Uterus (tissue), 2 donors: ENCODE data around the gene CIBAR2.

ENCODE experiments used
- POLR2A ChIP-seq, 2 donors: fragments of 450-650 bp; IDR thresholded peaks; one replicate each; pipeline ENCODE4 v1.6.1; 2016; ENCODE audit warnings: antibody characterized with exemption in 2 of 2, mild to moderate bottlenecking in 1 of 2, moderate library complexity in 1 of 2
- TF ChIP-seq, protein P1 (sequence below), 4 experiments: fragments of 200-600 bp in 2 of 4; fragments of 450-650 bp in 2 of 4; sonication (generic) in 2 of 4; IDR thresholded peaks; one replicate each; pipeline ENCODE4 v1.5.1; 2016 to 2019; ENCODE audit warnings: antibody characterized with exemption in 4 of 4, mild to moderate bottlenecking in 2 of 4, moderate library complexity in 1 of 4

- TF ChIP-seq, protein P1, sequence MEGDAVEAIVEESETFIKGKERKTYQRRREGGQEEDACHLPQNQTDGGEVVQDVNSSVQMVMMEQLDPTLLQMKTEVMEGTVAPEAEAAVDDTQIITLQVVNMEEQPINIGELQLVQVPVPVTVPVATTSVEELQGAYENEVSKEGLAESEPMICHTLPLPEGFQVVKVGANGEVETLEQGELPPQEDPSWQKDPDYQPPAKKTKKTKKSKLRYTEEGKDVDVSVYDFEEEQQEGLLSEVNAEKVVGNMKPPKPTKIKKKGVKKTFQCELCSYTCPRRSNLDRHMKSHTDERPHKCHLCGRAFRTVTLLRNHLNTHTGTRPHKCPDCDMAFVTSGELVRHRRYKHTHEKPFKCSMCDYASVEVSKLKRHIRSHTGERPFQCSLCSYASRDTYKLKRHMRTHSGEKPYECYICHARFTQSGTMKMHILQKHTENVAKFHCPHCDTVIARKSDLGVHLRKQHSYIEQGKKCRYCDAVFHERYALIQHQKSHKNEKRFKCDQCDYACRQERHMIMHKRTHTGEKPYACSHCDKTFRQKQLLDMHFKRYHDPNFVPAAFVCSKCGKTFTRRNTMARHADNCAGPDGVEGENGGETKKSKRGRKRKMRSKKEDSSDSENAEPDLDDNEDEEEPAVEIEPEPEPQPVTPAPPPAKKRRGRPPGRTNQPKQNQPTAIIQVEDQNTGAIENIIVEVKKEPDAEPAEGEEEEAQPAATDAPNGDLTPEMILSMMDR (IDR thresholded peaks at IDR 0.05), result no peak
- no peak for TF ChIP-seq POLR2A (IDR thresholded peaks at IDR 0.05)
Observed at GRCh38 chr16:85064186-85064585, 48.1 kb downstream of the CIBAR2 start.
